ENCODE data around the gene APOBEC4.

DNA sequence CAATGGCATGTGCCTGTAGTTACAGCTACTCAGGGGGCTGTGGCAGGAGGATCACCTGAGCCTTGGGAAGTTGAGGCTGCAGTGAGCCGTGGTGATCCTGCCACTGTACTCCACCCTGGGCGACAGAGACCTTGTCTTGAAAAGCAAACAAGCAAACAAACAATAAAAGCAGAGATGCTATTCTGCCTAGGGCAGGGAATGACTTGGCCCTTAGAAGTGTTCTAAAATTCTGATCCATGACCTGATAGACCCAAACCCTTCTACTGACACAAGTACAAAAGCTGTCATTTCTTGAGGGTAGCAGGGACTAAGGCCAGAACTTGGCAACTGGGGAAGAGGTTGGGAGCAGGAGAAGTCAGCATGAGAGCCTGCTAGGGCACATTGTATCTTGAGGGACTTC lies 47.2 kb downstream of the APOBEC4 start:
- no peak for TF ChIP-seq SP1 (IDR thresholded peaks at IDR 0.05)
- TF ChIP-seq BHLHE40 (IDR thresholded peaks at IDR 0.05; ENCODE audit: borderline replicate concordance) = no peak
